Sigmoid colon (tissue), 4 donors: Measurements from ENCODE around the gene NHLH1.

Experiments used
- CTCF ChIP-seq, 4 experiments: fragments of 450-650 bp in 3 of 4; fragments of 200-600 bp in 1 of 4; IDR thresholded peaks; one replicate each; pipeline ENCODE4 v1.5.1; 2016 to 2019; ENCODE audit warnings: antibody characterized with exemption in 4 of 4, mild to moderate bottlenecking in 3 of 4, moderate library complexity in 2 of 4
- EP300 ChIP-seq, 4 donors: sonication (generic); formaldehyde crosslinking; IDR thresholded peaks; one replicate each; pipeline ENCODE4 v1.6.1; 2017; ENCODE audit warnings: antibody characterized with exemption in 4 of 4
- POLR2A ChIP-seq, 2 donors: fragments of 450-650 bp; IDR thresholded peaks; one replicate each; pipeline ENCODE4 v1.6.1; 2016; ENCODE audit warnings: antibody characterized with exemption in 2 of 2, mild to moderate bottlenecking in 2 of 2, moderate library complexity in 2 of 2
- POLR2AphosphoS5 ChIP-seq, 4 donors: sonication (generic); formaldehyde crosslinking; IDR thresholded peaks; one replicate each; pipeline ENCODE4 v1.6.1; 2017; ENCODE audit warnings: antibody characterized with exemption in 4 of 4

- TF ChIP-seq EP300 (IDR thresholded peaks at IDR 0.05) (no peak), CTCF (IDR thresholded peaks at IDR 0.05) (no peak), POLR2A (IDR thresholded peaks at IDR 0.05) (no peak), POLR2AphosphoS5 (IDR thresholded peaks at IDR 0.05) (no peak)
Measured at GRCh38 chr1:160374306-160375110, 7.6 kb downstream of the NHLH1 start.
